Rectal smooth muscle tissue (tissue), 1 donor: ENCODE data around the gene MLF1.

Experiments used
- H3K27ac ChIP-seq: one replicate; pipeline ENCODE4 v1.7.0; 2013; ENCODE audit warnings: low read depth, low read length, inconsistent platforms
- H3K27me3 ChIP-seq: one replicate; pipeline ENCODE4 v1.7.0; 2013; ENCODE audit warnings: low read length; ENCODE audit not compliant: control insufficient read depth, insufficient read depth
- H3K36me3 ChIP-seq: one replicate; pipeline ENCODE4 v1.7.0; 2013; ENCODE audit warnings: low read length; ENCODE audit not compliant: control insufficient read depth, insufficient read depth
- H3K4me1 ChIP-seq: one replicate; pipeline ENCODE4 v1.7.0; 2013; ENCODE audit warnings: low read length; ENCODE audit not compliant: control insufficient read depth, insufficient read depth
- H3K4me3 ChIP-seq: one replicate; pipeline ENCODE4 v1.7.0; 2013; ENCODE audit warnings: low read length
- H3K9ac ChIP-seq: one replicate; pipeline ENCODE4 v1.7.0; 2013; ENCODE audit warnings: low read length

Gene MLF1

GRCh38 chr3:158617982-158618875, 47.2 kb downstream of the MLF1 start:
- Histone ChIP-seq H3K27me3 (no peaks in the 10 kb centered on the region), H3K9ac (no peak overlapping the region), H3K4me1 (no peaks in the 10 kb centered on the region), H3K4me3 (no peak overlapping the region), H3K36me3 (no peaks in the 10 kb centered on the region), H3K27ac (no peak overlapping the region)

GRCh38 chr3:158625881-158626280, 54.9 kb downstream of the MLF1 start:
- Histone ChIP-seq H3K27ac (no peak overlapping the region), H3K4me3 (no peak overlapping the region), H3K4me1 (no peaks in the 10 kb centered on the region), H3K9ac (no peak overlapping the region), H3K36me3 (no peaks in the 10 kb centered on the region), H3K27me3 (no peaks in the 10 kb centered on the region)

GRCh38 chr3:158631981-158632380, 61.0 kb downstream of the MLF1 start:
- Histone ChIP-seq H3K9ac (no peak overlapping the region), H3K4me1 (no peaks in the 10 kb centered on the region), H3K27me3 (no peaks in the 10 kb centered on the region), H3K27ac (no peak overlapping the region), H3K36me3 (no peaks in the 10 kb centered on the region), H3K4me3 (no peak overlapping the region)

GRCh38 chr3:158640646-158641045, 69.7 kb downstream of the MLF1 start:
- H3K9ac ChIP-seq, result no peak overlapping the region
- H3K27ac ChIP-seq, result no peak overlapping the region
- H3K4me1 ChIP-seq, result peaks cover 3% of the 10 kb centered on the region
- no peaks in the 10 kb centered on the region for H3K27me3 ChIP-seq
- H3K36me3 ChIP-seq, result no peaks in the 10 kb centered on the region
- no peak overlapping the region for H3K4me3 ChIP-seq

GRCh38 chr3:158642005-158642404, 71.0 kb downstream of the MLF1 start:
- H3K27me3 ChIP-seq, result no peaks in the 10 kb centered on the region
- no peaks in the 10 kb centered on the region for H3K36me3 ChIP-seq
- H3K4me3 ChIP-seq, result no peak overlapping the region
- no peak overlapping the region for H3K27ac ChIP-seq
- H3K4me1 ChIP-seq, result peaks cover 3% of the 10 kb centered on the region
- no peak overlapping the region for H3K9ac ChIP-seq

GRCh38 chr3:158642474-158643210, 71.6 kb downstream of the MLF1 start:
- no peak overlapping the region for H3K27ac ChIP-seq
- peaks cover 3% of the 10 kb centered on the region for H3K4me1 ChIP-seq
- H3K4me3 ChIP-seq, result no peak overlapping the region
- H3K36me3 ChIP-seq, result no peaks in the 10 kb centered on the region
- H3K27me3 ChIP-seq, result no peaks in the 10 kb centered on the region
- no peak overlapping the region for H3K9ac ChIP-seq

- H3K36me3 ChIP-seq, result peaks cover 3% of the 10 kb centered on the region
- H3K9ac ChIP-seq, result peak within 1 kb of the TSS; percentile 69
- H3K27me3 ChIP-seq, result no peaks in the 10 kb centered on the region
- H3K4me3 ChIP-seq, result peak within 1 kb of the TSS; percentile 85
- peak within 1 kb of the TSS; percentile 78 for H3K27ac ChIP-seq
- H3K4me1 ChIP-seq, result peaks cover 3% of the 10 kb centered on the region
Measured at GRCh38 chr3:158644345-158644908, 73.4 kb downstream of the MLF1 start, which contains the start of gene GFM1. GFM1 (plus strand) TSS chr3:158644527; CDS start chr3:158644635, 108 bp downstream.

- Histone ChIP-seq H3K4me1 (peaks cover 3% of the 10 kb centered on the region), H3K9ac (no peak overlapping the region), H3K4me3 (no peak overlapping the region), H3K27me3 (no peaks in the 10 kb centered on the region), H3K36me3 (peaks cover 4% of the 10 kb centered on the region), H3K27ac (no peak overlapping the region)
Measured at GRCh38 chr3:158649791-158650190, 78.8 kb downstream of the MLF1 start.

GRCh38 chr3:158651192-158651591, 80.2 kb downstream of the MLF1 start:
- Histone ChIP-seq H3K36me3 (peaks cover 8% of the 10 kb centered on the region), H3K27ac (no peak overlapping the region), H3K4me3 (no peak overlapping the region), H3K4me1 (no peaks in the 10 kb centered on the region), H3K27me3 (no peaks in the 10 kb centered on the region), H3K9ac (no peak overlapping the region)

- no peak overlapping the region for H3K27ac ChIP-seq
- H3K9ac ChIP-seq, result no peak overlapping the region
- peaks cover 8% of the 10 kb centered on the region for H3K36me3 ChIP-seq
- H3K27me3 ChIP-seq, result no peaks in the 10 kb centered on the region
- no peak overlapping the region for H3K4me3 ChIP-seq
- no peaks in the 10 kb centered on the region for H3K4me1 ChIP-seq
Measured at GRCh38 chr3:158652463-158652862, 81.5 kb downstream of the MLF1 start.
